PC-3 (cell line): ENCODE results near the gene TP53RK.

Experiments
- EZH2 ChIP-seq: fragments of 300-600 bp; sonication (generic); IDR thresholded peaks from one replicate; pipeline ENCODE4 v1.6.1; 2017; ENCODE audit warnings: antibody characterized with exemption, mild to moderate bottlenecking, low read length; ENCODE audit not compliant: unreplicated experiment
- EZH2phosphoT487 ChIP-seq: fragments of 300-600 bp; sonication (generic); IDR thresholded peaks from 2 replicates; pipeline ENCODE4 v1.6.1; 2018; ENCODE audit warnings: mild to moderate bottlenecking, antibody characterized with exemption, low read length, borderline replicate concordance
- TF ChIP-seq, protein P1 (sequence below): fragments of 300-600 bp; sonication (generic); conservative IDR thresholded peaks from 2 replicates; pipeline ENCODE4 v1.5.1; 2017; ENCODE audit warnings: antibody characterized with exemption, low read depth, mild to moderate bottlenecking, low read length

DNA sequence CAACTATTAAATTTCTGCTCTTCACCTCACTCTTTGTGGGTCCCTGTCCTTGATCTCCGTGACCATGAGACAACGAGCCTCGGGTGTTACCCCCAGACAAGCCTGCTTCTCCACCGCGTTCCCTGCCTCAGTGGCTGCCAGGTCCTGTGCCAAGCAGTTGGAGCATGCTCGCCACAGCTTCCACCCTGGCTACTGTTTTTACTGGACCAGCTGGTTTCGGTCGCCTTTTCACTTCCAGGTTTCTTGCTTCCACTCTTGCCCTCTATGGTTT lies 5.6 kb downstream of the TP53RK start:
- TF ChIP-seq, protein P1, sequence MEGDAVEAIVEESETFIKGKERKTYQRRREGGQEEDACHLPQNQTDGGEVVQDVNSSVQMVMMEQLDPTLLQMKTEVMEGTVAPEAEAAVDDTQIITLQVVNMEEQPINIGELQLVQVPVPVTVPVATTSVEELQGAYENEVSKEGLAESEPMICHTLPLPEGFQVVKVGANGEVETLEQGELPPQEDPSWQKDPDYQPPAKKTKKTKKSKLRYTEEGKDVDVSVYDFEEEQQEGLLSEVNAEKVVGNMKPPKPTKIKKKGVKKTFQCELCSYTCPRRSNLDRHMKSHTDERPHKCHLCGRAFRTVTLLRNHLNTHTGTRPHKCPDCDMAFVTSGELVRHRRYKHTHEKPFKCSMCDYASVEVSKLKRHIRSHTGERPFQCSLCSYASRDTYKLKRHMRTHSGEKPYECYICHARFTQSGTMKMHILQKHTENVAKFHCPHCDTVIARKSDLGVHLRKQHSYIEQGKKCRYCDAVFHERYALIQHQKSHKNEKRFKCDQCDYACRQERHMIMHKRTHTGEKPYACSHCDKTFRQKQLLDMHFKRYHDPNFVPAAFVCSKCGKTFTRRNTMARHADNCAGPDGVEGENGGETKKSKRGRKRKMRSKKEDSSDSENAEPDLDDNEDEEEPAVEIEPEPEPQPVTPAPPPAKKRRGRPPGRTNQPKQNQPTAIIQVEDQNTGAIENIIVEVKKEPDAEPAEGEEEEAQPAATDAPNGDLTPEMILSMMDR = no peak
- TF ChIP-seq EZH2 (no peak), EZH2phosphoT487 (no peak)
